Breast epithelium (tissue), 4 donors: ENCODE measurements around the gene PRSS33. TPM values are rescaled to one million over a fixed set of nuclear protein-coding genes. Genes with fewer than 3 reads are reported as not detected.

Experiments used
- DNase-seq, 2 donors: peaks; one replicate each; pipeline ENCODE4 v3.0.0-alpha.2; 2019; ENCODE audit warnings: low spot score in 2 of 2
- H3K27ac ChIP-seq, 2 donors: fragments of 200-600 bp; sonication (generic) in 1 of 2; one replicate each; pipeline ENCODE4 v1.5.1; 2016 to 2019; ENCODE audit warnings: mild to moderate bottlenecking in 1 of 2
- H3K27me3 ChIP-seq, 2 donors: fragments of 200-600 bp; sonication (generic) in 1 of 2; one replicate each; pipeline versions ENCODE4 v1.5.1 to v1.6.0; 2017 to 2019; ENCODE audit warnings: control low read depth in 1 of 2, mild to moderate bottlenecking in 1 of 2
- H3K36me3 ChIP-seq: fragments of 200-600 bp; one replicate; pipeline ENCODE4 v1.5.1; 2019
- H3K4me1 ChIP-seq, 2 donors: fragments of 200-600 bp; sonication (generic); one replicate each; pipeline ENCODE4 v1.5.1; 2016 to 2019; ENCODE audit warnings: control low read depth in 1 of 2
- H3K4me3 ChIP-seq, 3 donors: fragments of 200-600 bp; sonication (generic); 1 replicate in 2 of 3; 2 replicates in 1 of 3; pipeline ENCODE4 v1.5.1; 2016 to 2019; ENCODE audit warnings: mild to moderate bottlenecking in 3 of 3, moderate library complexity in 2 of 3
- H3K9me3 ChIP-seq, 2 donors: fragments of 200-600 bp; sonication (generic) in 1 of 2; one replicate each; pipeline ENCODE4 v1.5.1; 2016 to 2019; ENCODE audit warnings: control low read depth in 1 of 2
- POLR2A ChIP-seq: fragments of 450-650 bp; IDR thresholded peaks from one replicate; pipeline ENCODE4 v1.6.1; 2016; ENCODE audit warnings: antibody characterized with exemption, mild to moderate bottlenecking, moderate library complexity
- POLR2AphosphoS5 ChIP-seq, 3 donors: sonication (generic); formaldehyde crosslinking; IDR thresholded peaks; one replicate each; pipeline ENCODE4 v1.6.1; 2017; ENCODE audit warnings: antibody characterized with exemption in 3 of 3
- intact Hi-C: fragments of 100-400 bp; cut with DNase I; formaldehyde crosslinking; loops from one replicate; pipeline ENCODE4 v1.15.1; 2023; ENCODE audit warnings: low total_unique reads
- total RNA-seq, 3 donors: library from RNA; depleted of rRNA; stranded (reverse); fragments of >200 nt; gene quantifications; one replicate each; pipeline ENCODE4 v1.1.0, GENCODE V29; 2016
- TF ChIP-seq, protein P1 (sequence below), 3 donors: fragments of 450-650 bp; IDR thresholded peaks; one replicate each; pipeline ENCODE4 v1.5.1; 2016 to 2017; ENCODE audit warnings: antibody characterized with exemption in 3 of 3, mild to moderate bottlenecking in 3 of 3, moderate library complexity in 3 of 3

The PRSS33 gene
- total RNA-seq, 3 donors from 2014 or later: not detected

DNA sequence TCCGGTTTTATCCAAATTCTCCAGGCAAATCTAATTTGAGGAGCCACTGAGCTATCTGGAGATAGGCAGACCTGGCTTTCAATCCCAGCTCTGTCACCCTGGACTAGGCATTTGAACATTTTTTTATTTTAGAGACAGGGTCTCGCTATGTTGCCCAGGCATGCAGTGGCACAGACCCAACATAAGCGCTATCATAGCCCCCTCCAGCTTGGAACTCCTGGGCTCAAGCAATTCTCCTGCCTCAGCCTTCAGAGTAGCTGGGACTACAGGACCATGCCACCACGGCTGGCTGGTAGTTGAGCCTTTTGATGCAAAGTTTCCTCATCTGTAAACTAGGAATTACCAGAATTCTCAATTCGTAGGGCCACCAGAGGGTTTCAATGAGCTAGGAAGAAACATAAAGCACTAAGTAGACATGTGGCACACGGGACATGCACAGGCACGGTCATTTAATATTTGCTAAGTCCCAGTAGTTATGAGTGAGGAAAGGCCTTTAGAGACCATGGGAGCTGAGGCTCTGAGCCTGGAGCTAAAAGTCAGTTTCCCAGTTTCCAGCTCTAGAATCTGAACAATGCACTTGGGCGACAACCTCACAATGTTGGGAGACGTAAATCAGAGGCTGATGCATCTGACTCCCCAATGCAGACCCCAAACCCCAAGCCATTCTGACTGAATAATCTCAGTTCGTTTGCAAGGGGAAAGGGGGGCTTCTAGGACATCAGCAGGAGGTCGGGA is 11.4 kb downstream of the PRSS33 start:
- no peaks in the 10 kb centered on the region for H3K9me3 ChIP-seq
- TF ChIP-seq, protein P1, sequence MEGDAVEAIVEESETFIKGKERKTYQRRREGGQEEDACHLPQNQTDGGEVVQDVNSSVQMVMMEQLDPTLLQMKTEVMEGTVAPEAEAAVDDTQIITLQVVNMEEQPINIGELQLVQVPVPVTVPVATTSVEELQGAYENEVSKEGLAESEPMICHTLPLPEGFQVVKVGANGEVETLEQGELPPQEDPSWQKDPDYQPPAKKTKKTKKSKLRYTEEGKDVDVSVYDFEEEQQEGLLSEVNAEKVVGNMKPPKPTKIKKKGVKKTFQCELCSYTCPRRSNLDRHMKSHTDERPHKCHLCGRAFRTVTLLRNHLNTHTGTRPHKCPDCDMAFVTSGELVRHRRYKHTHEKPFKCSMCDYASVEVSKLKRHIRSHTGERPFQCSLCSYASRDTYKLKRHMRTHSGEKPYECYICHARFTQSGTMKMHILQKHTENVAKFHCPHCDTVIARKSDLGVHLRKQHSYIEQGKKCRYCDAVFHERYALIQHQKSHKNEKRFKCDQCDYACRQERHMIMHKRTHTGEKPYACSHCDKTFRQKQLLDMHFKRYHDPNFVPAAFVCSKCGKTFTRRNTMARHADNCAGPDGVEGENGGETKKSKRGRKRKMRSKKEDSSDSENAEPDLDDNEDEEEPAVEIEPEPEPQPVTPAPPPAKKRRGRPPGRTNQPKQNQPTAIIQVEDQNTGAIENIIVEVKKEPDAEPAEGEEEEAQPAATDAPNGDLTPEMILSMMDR (IDR thresholded peaks at IDR 0.05): no peak
- TF ChIP-seq POLR2A: no peak
- no peak for TF ChIP-seq POLR2AphosphoS5 (IDR thresholded peaks at IDR 0.05)
- peak overlapping the region; percentile 90 to 94 (median 92) for H3K4me3 ChIP-seq
- no peak for DNase-seq
- H3K27ac ChIP-seq: peak overlapping the region in 1 of 2 donors; percentile 100
- no peaks in the 10 kb centered on the region for H3K27me3 ChIP-seq
- H3K4me1 ChIP-seq: peaks cover 0 to 19% of the 10 kb centered on the region in 2 donors
- intact Hi-C loops: no loop called here
- H3K36me3 ChIP-seq: no peaks in the 10 kb centered on the region

DNA sequence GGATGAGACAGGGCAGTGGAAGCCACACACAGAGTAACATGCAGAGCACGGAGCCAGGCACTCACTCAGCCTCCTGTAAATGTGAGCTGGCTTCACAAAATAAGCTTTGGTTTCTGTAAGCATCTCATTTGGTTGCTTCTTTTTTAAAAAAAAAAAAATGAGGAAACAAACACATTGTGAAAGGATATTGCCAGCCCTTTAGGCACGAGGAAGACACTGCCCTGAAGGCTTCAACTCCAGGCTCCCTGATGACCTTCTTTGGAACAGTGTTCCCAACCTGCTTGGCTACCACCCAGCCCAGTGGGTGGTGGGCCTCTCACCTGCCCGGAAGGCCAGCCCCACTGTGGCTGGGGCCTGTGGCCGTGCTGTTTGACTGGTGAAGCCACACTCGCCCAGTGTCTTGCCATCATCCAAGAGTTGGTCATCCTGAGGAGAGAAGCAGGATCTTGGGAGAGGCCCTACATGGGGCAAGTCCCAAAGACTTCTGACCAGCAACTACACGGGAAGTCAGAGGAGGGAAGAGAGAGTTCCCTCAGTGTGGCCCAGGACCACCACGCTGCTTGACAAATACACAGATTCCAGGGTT is 12.1 kb downstream of the PRSS33 start:
- H3K27ac ChIP-seq: peak overlapping the region; percentile 7 to 100
- no peak overlapping the region for H3K4me3 ChIP-seq
- no peaks in the 10 kb centered on the region for H3K36me3 ChIP-seq
- TF ChIP-seq POLR2AphosphoS5 (IDR thresholded peaks at IDR 0.05) (no peak), POLR2A (no peak)
- TF ChIP-seq, protein P1 (IDR thresholded peaks at IDR 0.05): no peak
- no peaks in the 10 kb centered on the region for H3K9me3 ChIP-seq
- DNase-seq: no peak
- H3K4me1 ChIP-seq: peaks cover 0 to 19% of the 10 kb centered on the region in 2 donors
- H3K27me3 ChIP-seq: no peaks in the 10 kb centered on the region
- intact Hi-C loops: no loop called here

DNA sequence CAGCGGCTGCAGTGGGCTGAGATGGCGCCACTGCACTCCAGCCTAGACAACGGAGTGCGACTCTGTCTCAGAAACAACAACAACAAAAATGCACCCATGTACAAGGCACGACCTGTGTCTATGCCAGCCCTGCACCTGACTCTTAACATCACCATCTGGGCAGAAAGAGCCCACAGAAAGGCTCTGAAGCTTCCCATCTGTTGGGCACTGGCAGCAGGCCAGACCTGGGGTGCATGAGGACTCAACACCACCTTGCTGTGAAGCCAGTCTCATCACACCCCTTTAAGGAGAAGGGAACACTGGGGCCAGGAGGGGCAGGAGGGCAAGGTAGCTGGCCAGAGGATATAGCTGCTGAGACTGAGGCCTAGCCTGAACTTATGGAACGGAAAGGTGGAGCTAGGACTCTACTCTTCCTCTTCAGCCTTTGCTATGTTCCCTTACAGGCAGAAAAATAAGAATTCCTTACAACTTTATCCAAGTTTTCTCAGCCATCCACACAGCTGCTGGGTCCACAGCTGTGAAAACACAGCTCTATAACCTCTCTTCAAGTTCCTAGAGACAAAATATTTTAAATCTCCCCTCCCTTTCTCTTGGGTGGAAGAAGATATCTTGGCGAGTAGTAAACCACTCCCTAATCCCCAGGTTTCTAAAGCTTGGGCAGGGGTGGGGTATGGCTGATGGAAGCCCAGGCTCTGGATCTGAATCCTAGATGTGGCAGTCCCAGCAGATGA is 13.0 kb downstream of the PRSS33 start:
- intact Hi-C loops: no loop called here
- Histone ChIP-seq H3K27me3 (no peaks in the 10 kb centered on the region), H3K9me3 (no peaks in the 10 kb centered on the region), H3K4me1 (peaks cover 0 to 19% of the 10 kb centered on the region in 2 donors), H3K27ac (no peak overlapping the region), H3K4me3 (no peak overlapping the region), H3K36me3 (peaks cover 8% of the 10 kb centered on the region)
- no peak for DNase-seq
- no peak for TF ChIP-seq POLR2A
- TF ChIP-seq, protein P1 (IDR thresholded peaks at IDR 0.05): no peak
- TF ChIP-seq POLR2AphosphoS5 (IDR thresholded peaks at IDR 0.05): no peak

DNA sequence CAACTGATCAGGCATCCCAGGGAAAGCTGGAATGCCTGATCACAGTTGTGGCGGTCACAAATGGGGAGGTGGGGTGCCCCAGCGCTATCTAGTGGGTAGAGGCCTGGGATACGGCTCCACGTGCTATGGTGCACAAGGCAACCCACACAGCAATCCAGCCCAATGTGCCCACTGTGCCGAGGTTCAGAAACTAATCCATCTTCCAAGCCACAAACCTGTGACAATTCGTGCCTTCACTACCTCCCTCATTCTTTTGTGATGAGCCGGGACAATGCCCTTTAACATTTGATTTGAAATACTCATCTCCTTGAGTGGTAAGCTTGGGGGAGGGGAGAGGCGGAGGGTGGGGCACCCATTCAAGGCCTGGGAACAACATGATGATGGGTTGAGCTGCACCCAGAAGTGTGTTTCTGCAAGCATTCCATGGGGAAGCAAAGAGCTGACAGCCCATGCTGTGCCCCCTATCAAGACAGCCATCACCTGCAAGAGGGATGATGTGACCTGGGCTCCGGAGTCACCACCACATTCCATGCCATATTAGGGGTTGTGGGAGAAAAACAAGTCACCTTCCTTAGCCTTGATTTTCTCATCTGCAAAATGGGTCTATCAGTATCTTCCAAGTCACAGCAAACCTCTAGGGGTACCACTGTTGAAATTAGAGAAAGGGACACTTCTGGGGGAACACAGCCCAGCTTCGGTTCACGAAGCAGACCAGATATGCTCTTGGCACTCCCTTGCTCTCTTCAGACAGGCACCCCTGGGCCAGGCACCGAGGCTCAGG is 14.0 kb downstream of the PRSS33 start:
- peaks cover 0 to 14% of the 10 kb centered on the region in 2 donors for H3K4me1 ChIP-seq
- no peak for DNase-seq
- H3K4me3 ChIP-seq: no peak overlapping the region
- H3K36me3 ChIP-seq: peaks cover 12% of the 10 kb centered on the region
- peak overlapping the region in 1 of 2 donors; percentile 20 for H3K27ac ChIP-seq
- TF ChIP-seq, protein P1 (IDR thresholded peaks at IDR 0.05): no peak
- TF ChIP-seq POLR2AphosphoS5 (IDR thresholded peaks at IDR 0.05) (no peak), POLR2A (no peak)
- no peaks in the 10 kb centered on the region for H3K27me3 ChIP-seq
- intact Hi-C loops: no loop called here
- no peaks in the 10 kb centered on the region for H3K9me3 ChIP-seq
